NCI-H526 treated with DMSO at 0.1 percent for 48 hours (cell line): ENCODE measurements around the gene IL2RA.
"Not testable (repeated sequence)": the region's sequence is repeated elsewhere in the genome, so short reads cannot be mapped to it uniquely, and the experiment has no call there.

Source experiments
- DNase-seq: peaks from one replicate; lab custom pipeline; 2025; lab: John Stamatoyannopoulos, UW

Gene IL2RA

DNA sequence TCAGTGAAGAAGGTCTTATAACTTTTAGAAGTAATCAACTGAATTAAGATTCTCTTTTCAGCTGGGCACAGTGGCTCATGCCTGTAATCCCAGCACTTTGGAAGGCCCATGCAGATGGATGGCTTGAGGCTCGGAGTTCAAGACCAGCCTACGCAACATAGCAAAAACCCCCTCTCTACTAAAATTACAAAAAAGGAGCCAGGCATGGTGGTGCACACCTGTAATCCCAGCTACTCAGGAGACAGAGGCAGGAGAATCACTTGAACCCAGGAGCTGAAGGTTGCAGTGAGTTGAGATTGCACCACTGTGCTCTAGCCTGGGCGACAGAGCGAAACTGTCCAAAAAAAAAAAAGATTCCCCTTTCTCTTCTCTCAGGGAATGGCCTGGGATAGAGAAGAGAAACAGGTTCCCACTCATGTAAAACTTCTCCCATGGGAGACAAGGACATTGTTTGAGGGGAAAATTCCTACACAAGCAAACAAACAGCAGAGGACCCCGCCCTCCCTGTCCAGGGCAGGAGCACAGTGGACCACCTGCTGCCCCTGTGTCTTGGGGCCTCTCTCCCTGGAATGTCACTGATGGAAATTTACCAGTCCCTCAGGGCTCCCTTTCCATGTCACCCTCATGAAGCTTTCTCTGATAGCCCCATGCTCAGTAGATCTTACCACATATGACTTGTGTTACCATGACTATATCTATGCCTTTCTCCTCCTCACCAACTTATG lies 5.6 kb downstream of the IL2RA start:
- no peak for DNase-seq

DNA sequence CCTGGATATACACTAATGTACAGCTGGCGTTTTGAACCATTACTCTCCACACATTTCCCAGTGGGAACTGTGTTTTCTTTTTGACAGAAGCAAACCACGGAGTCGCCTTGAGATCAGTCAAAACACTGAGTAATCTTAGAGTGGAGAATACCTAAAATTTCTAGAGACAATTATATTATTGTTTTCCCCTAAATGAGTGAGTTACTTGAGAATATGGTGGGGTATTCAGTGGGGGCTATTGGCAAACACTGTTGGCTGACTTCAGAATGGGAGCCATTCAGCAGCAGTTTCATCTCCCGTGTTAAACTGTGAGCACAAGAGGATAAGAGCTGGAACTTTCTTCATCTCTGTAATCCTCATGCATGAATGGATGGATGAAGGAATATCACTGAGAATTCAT lies 6.2 kb downstream of the IL2RA start:
- no peak for DNase-seq

DNA sequence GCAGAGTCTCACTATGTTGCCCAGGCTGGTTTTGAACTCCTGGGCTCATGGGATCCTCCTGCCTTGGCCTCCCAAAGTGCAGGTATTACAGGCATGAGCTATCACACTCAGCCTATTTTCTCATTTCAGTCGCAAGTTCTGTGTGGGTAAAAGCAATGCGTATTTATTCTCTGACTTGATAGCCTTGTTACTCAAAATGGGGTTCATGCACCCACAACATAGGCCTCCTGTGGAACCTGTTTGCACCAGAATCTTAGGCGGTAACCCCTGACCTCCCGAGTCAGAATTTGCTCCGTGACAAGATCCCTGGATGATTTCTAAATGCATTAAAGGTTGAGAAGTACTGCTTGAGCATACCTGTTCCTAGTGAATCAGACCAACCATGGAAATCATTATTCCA lies 7.3 kb downstream of the IL2RA start:
- DNase-seq: no peak

DNA sequence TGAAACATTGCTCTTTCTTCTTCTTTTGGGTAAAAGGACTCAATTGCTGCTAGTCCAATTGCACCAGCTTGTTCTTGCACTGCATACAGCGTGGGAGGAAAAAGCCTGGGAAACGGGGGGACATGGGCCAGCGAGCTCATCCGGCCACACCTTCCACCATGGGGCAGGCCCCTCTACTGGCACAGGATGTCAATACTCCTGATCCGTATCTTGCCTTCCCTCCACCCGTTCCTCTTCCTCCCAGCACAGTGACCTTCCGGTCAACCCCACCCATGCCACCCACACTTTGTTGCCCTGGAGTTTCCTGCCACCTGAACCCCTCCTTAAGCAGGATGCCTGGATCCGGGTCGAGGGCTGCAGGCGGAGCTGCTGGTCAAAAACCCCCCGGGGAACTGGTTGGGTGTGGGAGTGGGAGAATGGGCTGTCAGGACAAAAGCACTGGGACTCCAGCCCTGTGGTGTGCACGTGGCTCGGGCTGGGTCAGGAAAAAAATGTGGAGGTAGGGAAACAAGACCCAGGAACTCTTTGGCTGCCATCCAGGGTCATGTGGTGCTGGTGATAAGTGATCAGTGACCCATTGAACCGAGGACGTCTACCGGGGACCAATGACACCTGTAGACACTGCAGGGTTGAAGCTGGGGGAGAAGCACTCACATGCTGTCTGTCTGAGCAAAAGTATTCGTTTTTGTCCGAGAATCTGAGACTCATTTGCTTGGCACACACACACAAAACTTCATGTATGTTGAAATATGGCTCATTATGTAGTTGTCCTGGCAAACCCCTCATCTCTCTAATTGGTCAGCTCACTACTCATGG lies 8.1 kb downstream of the IL2RA start:
- no peak for DNase-seq

- no peak for DNase-seq
Measured at GRCh38 chr10:6053303-6053702, 8.9 kb downstream of the IL2RA start.

- DNase-seq: no peak
Measured at GRCh38 chr10:6052247-6053221, 9.6 kb downstream of the IL2RA start.

- no peak for DNase-seq
Measured at GRCh38 chr10:6050801-6051445, 11.2 kb downstream of the IL2RA start.

- no peak for DNase-seq
Measured at GRCh38 chr10:6049031-6049400, 13.2 kb downstream of the IL2RA start.

GRCh38 chr10:6048281-6049030 lies 13.7 kb downstream of the IL2RA start:
- no peak for DNase-seq

- DNase-seq: no peak
Measured at GRCh38 chr10:6047847-6048246, 14.3 kb downstream of the IL2RA start.

DNA sequence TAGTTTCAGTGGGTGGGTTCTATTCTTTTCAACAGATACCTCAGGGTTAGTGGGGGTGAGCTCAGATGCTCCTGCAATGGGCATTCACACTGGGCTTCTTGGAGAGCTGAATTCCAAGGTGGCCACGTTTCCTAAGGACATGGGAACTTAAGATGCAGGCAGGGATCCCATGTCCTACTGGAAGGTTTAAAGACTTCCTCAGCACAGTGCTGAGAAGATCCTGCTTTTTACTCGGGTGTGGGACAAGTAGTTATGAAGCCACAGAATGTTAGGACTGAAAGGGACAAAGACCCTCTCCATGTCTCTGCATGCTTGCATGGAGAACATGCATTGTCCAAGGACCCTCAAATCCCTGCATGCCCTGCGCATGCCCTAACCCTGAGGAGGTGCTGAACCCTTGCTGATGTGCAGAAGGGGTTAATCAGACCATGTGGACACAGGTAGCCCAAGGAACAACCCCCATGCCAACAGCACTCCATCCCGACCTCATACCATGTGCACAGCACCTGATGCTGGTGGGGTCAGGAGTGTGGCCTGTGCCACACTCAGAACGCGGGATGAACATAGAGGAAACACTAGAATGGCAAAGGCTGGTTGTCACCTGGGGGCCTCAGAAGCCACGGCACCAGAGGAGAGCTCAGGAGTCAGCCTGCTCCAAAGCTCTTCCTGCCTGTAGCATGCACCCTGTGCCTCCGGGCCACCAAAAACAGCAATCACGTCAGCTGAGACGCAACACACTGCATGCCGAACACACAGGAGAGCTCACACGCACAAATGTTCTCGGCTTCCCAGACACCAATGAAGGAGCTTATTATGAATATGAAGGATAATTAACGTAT lies 15.2 kb downstream of the IL2RA start:
- no peak for DNase-seq

- no peak for DNase-seq
Measured at GRCh38 chr10:6045878-6046772, 16.0 kb downstream of the IL2RA start.

GRCh38 chr10:6045314-6045848 lies 16.8 kb downstream of the IL2RA start:
- DNase-seq: no peak

GRCh38 chr10:6044751-6045313 lies 17.3 kb downstream of the IL2RA start:
- no peak for DNase-seq

DNA sequence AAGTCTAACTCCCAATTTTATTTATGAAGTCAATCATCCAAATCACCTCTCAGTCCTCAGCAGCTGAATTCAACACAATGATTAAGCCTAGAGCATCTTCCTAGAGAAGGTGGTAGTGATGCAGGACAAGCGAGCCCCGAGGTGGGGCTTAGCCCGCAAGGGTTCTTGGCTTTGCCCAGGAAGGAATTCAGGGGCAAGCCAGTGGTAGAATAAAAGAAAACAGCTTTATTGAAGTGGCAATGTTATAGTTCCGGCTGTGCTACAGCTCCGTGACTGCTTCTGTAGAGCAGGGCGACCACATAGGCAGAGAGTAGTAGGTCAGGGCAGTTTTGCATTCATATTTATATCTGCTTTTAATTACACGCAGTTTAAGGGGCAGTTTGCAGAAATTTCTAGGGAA lies 18.1 kb downstream of the IL2RA start:
- DNase-seq: no peak

DNA sequence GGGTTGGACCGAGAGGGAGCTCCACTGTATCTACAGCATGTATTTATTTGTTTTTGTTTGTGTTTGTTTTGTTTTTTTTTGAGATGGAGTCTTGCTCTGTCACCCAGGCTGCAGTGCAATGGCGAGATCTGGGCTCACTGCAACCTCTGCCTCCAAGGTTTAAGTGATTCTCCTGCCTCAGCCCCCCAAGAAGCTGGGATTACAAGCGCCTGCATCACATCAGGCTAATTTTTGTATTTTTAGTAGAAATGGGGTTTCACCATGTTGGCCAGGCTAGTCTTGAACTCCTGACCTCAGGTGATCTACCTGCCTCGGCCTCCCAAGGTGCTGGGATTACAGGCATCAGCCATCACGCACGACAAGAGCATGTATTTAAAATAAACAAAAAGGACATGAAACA lies 18.8 kb downstream of the IL2RA start:
- not testable (repeated sequence) for DNase-seq

GRCh38 chr10:6040205-6040604 lies 22.0 kb downstream of the IL2RA start:
- no peak for DNase-seq

DNA sequence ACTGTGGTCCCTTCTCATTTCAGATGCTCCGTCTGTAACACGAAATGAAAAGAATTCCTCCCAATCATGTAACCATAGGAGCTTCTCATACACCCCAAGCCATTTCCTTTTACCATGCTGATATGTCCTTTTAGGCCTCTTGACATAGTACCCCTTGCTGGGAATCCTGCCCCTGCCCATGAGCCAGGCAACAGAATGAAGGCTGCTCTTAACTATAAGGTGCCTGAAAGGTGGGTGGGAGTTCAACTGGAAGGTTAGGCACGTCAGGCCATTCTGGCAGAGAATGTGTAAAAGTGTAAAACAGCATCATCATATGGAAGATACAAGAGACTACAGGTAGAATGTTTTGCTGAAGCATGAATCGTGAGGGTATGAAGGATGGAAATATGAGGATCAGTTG lies 22.5 kb downstream of the IL2RA start:
- no peak for DNase-seq
